Activated CD8-positive, alpha-beta memory T cell treated with anti-CD3 and anti-CD28 coated beads for 1 hour (primary cell): Measurements from ENCODE around the gene RNF10.
"Not testable (repeated sequence)": the region's sequence is repeated elsewhere in the genome, so short reads cannot be mapped to it uniquely, and the experiment has no call there.

Experiments used
- DNase-seq, 2 donors: peaks; one replicate each; pipeline ENCODE4 v3.0.0-alpha.2; 2020; ENCODE audit warnings: low read depth in 1 of 2; ENCODE audit errors: extremely low read depth in 1 of 2

Gene RNF10

DNA sequence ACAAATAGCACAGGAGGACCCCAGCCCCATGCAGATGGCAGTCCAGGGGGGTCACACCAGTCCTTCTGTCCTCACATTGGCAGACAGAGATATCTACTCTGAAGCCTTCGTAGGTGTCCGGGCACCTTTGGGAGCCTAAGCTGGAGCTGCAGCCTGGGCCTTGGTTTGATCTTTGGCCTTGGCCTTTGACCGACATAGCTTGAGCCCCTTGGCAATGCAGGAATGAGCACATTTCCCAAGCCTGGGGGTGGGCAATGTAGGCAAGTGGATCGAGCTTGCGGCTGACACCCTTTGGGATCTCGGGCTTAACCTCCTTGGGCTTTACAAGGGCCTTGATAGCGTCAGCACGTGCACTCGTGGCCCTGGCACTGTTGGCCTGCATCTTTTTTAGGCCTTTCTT lies 11.6 kb upstream of the RNF10 start:
- DNase-seq = no peak

- peak; percentile 61 to 75 for DNase-seq
Observed at GRCh38 chr12:120528861-120529525, 5.2 kb upstream of the RNF10 start, which contains the start of gene COQ5. COQ5 (minus strand) TSS chr12:120529158; CDS start chr12:120529141, 17 bp downstream.

- no peak for DNase-seq
Observed at GRCh38 chr12:120529641-120530417, 4.3 kb upstream of the RNF10 start.

GRCh38 chr12:120530418-120530761 lies 3.8 kb upstream of the RNF10 start:
- not testable (repeated sequence) for DNase-seq

GRCh38 chr12:120532701-120533238 lies 1.4 kb upstream of the RNF10 start:
- DNase-seq = no peak

GRCh38 chr12:120534703-120535655 lies 823 bp downstream of the RNF10 start:
- peak; percentile 9 to 16 for DNase-seq

DNA sequence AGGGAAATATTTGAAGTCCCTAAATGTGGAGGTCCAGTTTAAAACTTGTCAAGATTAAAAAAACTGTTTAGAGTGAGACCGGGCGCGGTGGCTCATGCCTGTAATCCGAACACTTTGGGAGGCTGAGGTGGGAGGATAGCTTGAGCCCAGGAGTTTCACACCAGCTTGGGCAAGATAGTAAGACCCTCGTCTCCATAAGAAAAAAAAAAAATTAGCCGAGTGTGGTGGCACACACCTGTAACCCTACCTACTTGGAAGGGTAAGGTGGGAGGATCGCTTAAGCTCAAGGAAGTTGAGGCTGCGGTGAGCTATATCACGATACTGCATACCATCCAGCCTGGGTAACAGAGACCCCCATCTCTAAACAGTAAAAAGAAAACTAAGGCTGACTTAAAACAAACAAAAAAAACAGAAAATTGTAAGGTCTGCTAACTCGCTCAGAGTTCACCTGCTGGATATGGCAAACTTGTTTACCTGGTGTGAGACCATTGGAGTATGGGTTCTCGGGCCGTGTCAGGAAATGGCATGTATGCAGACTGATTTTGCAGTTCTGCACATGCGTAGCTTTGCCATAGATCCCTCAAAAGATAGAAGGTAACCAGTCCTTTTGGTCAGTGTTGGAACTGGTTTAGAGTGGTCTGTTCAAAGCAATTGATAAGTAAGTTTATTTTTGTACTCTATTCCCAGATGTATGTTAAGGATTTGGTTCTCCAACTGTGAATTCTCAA lies 2.1 kb downstream of the RNF10 start:
- DNase-seq = no peak

DNA sequence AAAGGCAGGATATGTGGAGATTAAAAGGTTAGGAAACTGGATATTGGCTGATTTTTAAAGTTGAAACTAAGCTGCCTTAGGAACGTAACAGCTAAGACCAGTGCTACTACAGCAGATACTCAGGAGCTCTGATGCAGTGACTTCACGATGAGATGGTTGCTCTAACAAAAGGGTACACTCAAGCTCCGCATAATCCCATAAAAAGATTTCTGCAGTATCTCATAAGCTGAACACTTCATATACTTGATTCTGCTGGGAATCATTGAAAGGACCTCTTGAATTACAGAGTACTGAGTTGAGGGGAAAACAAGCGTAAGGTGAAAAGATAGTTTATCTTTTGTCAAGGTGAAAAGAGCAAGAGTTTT lies 3.7 kb downstream of the RNF10 start:
- no peak for DNase-seq

- DNase-seq = no peak
Observed at GRCh38 chr12:120538281-120539156, 4.4 kb downstream of the RNF10 start.

DNA sequence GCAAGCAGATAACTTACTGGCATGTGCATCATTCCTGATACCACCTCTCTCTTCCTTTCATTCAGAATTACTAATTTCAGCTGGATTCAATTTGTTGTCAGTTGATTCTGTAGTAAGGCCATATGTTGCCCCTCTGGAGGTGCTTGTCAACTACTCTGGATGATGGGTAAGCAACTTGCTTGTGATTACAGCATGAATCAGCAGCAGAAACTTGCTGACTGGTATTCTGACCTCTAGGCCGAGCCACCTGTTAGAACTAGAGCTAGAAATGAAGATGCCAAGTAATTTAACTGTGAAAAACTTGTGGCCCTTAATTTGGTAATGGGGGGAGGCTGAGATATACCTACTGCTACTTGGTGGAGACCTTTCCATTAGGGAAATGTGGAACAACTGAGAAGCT lies 5.1 kb downstream of the RNF10 start:
- no peak for DNase-seq

DNA sequence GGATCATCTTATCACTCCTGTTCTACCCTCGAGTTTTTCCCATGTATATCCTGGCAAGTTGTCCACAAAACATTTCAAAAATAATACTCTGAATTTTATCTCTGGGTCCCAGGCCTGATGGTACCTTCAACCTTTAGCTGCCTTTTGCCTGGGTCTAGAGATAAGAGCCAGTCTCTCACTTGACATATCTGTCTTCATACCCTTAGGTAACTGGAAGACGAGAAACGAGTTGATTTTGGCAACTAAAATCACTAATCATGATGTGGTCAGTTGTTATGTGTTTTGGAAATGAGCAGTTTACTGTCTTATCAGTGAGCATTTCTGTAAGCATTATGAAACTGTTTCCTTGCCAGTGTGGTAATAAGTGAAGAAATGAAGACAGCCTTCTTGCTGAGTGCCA lies 6.3 kb downstream of the RNF10 start:
- DNase-seq = no peak

DNA sequence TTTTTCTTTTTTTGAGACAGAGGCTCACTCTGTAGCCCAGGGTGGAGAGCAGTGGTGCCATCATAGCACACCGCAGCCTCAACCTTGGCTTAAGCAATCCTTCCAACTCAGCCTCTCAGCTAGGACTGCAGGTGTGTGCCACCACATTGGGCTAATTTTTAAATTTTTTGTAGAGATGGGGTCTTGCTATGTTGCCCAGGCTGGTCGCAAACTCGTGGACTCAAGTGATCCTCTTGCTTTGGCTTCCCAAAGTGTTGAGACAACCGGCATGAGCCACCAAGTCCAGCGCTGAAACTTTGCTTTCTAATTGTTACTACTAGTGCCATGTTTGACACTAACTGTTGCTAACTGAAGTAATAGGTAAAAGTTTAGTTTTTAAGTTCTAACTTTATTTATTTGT lies 8.0 kb downstream of the RNF10 start:
- no peak for DNase-seq

- no peak for DNase-seq
Observed at GRCh38 chr12:120544691-120545090, 10.5 kb downstream of the RNF10 start.

DNA sequence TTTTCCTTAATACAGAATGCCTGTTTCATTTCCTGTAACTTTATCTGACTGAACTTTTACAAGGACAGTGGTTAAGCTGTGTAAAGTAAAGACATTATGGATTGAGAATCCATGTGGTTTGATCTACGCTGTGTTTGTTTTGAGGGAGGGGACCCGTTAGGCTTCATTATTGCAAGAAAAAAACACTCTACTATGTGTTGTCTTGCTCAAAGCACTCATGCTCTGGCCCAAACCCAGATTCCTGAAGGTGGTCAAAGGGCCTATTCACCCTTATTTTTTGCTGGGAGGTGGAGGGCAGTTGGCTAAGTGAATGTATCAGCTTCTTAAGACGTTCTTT lies 11.9 kb downstream of the RNF10 start:
- no peak for DNase-seq

DNA sequence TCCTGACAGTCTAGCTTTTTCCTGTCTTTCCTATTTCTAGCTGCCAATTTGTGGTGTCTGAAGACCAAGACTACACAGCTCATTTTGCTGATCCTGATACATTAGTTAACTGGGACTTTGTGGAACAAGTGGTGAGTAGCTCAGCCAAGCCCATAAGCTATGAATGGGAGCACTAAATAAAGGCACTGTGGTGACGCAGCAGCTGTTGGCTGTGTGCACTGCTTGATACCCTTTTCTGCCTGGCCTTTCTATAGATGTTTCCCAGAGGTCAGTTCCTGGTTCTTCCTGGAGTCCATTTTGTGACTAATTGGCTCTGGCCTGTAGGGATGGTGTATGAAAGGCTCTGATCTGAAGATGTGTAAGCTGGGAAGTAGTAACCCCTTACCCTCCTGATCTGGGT lies 20.5 kb downstream of the RNF10 start:
- no peak for DNase-seq

DNA sequence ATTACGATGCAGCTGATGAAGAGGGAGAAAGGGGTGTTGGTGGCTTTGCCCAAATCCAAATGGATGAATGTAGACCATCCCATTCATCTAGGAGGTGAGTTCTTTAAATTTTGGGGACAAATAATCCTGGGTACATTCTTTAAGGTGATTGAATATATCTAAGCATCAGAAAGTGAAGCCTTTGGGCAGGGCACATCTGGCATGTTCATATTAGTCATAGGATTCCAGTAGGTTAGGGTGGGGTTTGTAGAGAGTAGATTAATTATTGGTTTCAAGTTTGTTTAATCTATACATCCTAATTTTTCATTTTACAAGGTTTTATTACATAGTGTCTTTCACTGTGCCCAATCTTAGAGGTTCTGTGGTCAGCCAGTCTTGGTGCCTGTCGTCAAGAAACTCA lies 23.4 kb downstream of the RNF10 start:
- no peak for DNase-seq

- no peak for DNase-seq
Observed at GRCh38 chr12:120562906-120563305, 28.8 kb downstream of the RNF10 start.

DNA sequence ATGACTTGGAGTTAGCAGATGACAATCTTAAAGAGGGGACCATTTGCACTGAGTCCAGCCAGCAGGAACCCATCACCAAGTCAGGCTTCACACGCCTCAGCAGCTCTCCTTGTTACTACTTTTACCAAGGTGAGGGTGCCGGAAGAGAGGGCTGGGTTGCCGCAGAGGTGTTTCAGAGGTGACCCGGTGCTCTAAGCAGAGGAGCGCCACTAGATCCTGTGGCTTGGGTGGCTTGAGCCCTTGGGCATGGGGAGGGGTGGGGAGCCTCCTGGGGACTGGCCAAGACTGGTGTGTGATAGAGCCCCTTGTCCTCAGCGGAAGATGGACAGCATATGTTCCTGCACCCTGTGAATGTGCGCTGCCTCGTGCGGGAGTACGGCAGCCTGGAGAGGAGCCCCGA lies 29.3 kb downstream of the RNF10 start:
- DNase-seq = no peak

GRCh38 chr12:120571299-120571698 lies 37.1 kb downstream of the RNF10 start:
- no peak for DNase-seq

DNA sequence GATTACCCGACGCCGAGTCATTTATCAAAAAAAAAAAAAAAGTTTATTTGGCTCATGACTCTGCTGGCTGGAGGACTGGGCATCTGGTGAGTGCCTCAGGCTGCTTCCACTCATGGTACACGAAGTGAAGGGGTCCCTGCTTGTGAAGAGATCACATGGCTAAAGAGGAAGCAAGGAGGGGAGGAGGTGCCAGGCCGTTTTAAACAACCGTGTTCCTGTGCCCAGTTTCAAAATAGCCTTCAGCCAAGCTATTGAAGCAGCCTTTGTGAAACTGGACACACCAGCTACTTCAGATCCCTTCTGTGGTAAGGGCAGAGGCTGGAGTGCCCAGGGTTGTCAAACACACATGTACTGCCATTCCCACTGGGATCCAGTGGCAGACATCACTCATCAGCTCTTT lies 39.4 kb downstream of the RNF10 start:
- DNase-seq = no peak
